Osteoblast (primary cell): ENCODE results near the gene TP53BP1. TPM values are rescaled to one million over a fixed set of nuclear protein-coding genes. Genes with fewer than 3 reads are reported as not detected.

Experiments
- DNase-seq: peaks from one replicate; pipeline ENCODE4 v3.0.0; 2011; ENCODE audit warnings: low spot score, mixed read lengths; ENCODE audit not compliant: insufficient read length; ENCODE audit errors: missing footprints
- H2AFZ ChIP-seq: 2 replicates; pipeline ENCODE4 v1.6.0; 2011; ENCODE audit warnings: mild to moderate bottlenecking, low read length
- H3K27ac ChIP-seq: 2 replicates; pipeline ENCODE4 v1.5.1; 2011; ENCODE audit warnings: mild to moderate bottlenecking, low read depth, low read length, moderate library complexity
- H3K27me3 ChIP-seq: 2 replicates; pipeline ENCODE4 v1.6.0; 2012; ENCODE audit warnings: mild to moderate bottlenecking, control low read depth, inconsistent platforms, low read length, moderate library complexity; ENCODE audit not compliant: insufficient read depth
- H3K36me3 ChIP-seq: 2 replicates; pipeline ENCODE4 v1.5.1; 2011; ENCODE audit warnings: mild to moderate bottlenecking, low read length, control low read depth, moderate library complexity; ENCODE audit not compliant: insufficient read depth
- H3K4me1 ChIP-seq: 2 replicates; pipeline ENCODE4 v1.5.1; 2011; ENCODE audit warnings: mild to moderate bottlenecking, low read length, control low read depth, moderate library complexity; ENCODE audit not compliant: insufficient read depth
- H3K4me2 ChIP-seq: 2 replicates; pipeline ENCODE4 v1.6.0; 2011; ENCODE audit warnings: mild to moderate bottlenecking, low read length; ENCODE audit not compliant: insufficient read depth
- H3K4me3 ChIP-seq: fragments of 200-600 bp; sonication (generic); 3 replicates; pipeline ENCODE4 v1.5.1; 2012; ENCODE audit warnings: mild to moderate bottlenecking, low read length, inconsistent platforms; ENCODE audit not compliant: insufficient read depth
- H3K79me2 ChIP-seq: 2 replicates; pipeline ENCODE4 v1.6.0; 2012; ENCODE audit warnings: mild to moderate bottlenecking, low read length, control low read depth, inconsistent platforms; ENCODE audit not compliant: insufficient read depth
- H3K9me3 ChIP-seq: 2 replicates; pipeline ENCODE4 v1.5.1; 2011; ENCODE audit warnings: low read depth, low read length, control low read depth
- H4K20me1 ChIP-seq: 2 replicates; pipeline ENCODE4 v1.6.0; 2012; ENCODE audit warnings: mild to moderate bottlenecking, low read length, control low read depth; ENCODE audit not compliant: insufficient read depth
- CTCF ChIP-seq: IDR thresholded peaks from 2 replicates; pipeline ENCODE4 v1.5.1; 2011; ENCODE audit warnings: mild to moderate bottlenecking, low read depth, low read length, moderate library complexity; ENCODE audit errors: extremely low read depth
- total RNA-seq: library from RNA; depleted of rRNA; stranded (reverse); fragments of >200 nt; gene quantifications from 2 replicates; pipeline ENCODE4 v1.2.3, GENCODE V29; 2012

TP53BP1 gene
- total RNA-seq, 1 donor: 88.7 TPM

- no peak overlapping the region for H2AFZ ChIP-seq
- no peaks in the 10 kb centered on the region for H4K20me1 ChIP-seq
- no peak overlapping the region for H3K27ac ChIP-seq
- no peak for DNase-seq
- H3K9me3 ChIP-seq: no peaks in the 10 kb centered on the region
- H3K4me1 ChIP-seq: no peaks in the 10 kb centered on the region
- H3K4me2 ChIP-seq: no peak overlapping the region
- H3K27me3 ChIP-seq: no peaks in the 10 kb centered on the region
- no peaks in the 10 kb centered on the region for H3K79me2 ChIP-seq
- H3K4me3 ChIP-seq: no peak overlapping the region
- TF ChIP-seq CTCF: no peak
- H3K36me3 ChIP-seq: peaks cover 83% of the 10 kb centered on the region
These were observed 86.1 kb downstream of the TP53BP1 start for GRCh38 chr15:43406808-43407207.

- no peaks in the 10 kb centered on the region for H3K4me1 ChIP-seq
- H3K4me2 ChIP-seq: no peak overlapping the region
- no peak for TF ChIP-seq CTCF
- DNase-seq: no peak
- H3K79me2 ChIP-seq: no peaks in the 10 kb centered on the region
- H3K36me3 ChIP-seq: peaks cover 83% of the 10 kb centered on the region
- no peaks in the 10 kb centered on the region for H4K20me1 ChIP-seq
- no peak overlapping the region for H3K27ac ChIP-seq
- H3K27me3 ChIP-seq: no peaks in the 10 kb centered on the region
- no peak overlapping the region for H3K4me3 ChIP-seq
- no peaks in the 10 kb centered on the region for H3K9me3 ChIP-seq
- H2AFZ ChIP-seq: no peak overlapping the region
These were observed 86.8 kb downstream of the TP53BP1 start for GRCh38 chr15:43406189-43406588.

- no peaks in the 10 kb centered on the region for H3K27me3 ChIP-seq
- no peak for TF ChIP-seq CTCF
- peaks cover 83% of the 10 kb centered on the region for H3K36me3 ChIP-seq
- H3K4me1 ChIP-seq: no peaks in the 10 kb centered on the region
- H3K4me3 ChIP-seq: no peak overlapping the region
- H3K79me2 ChIP-seq: no peaks in the 10 kb centered on the region
- no peak overlapping the region for H3K27ac ChIP-seq
- DNase-seq: no peak
- no peaks in the 10 kb centered on the region for H4K20me1 ChIP-seq
- no peak overlapping the region for H2AFZ ChIP-seq
- H3K4me2 ChIP-seq: no peak overlapping the region
- no peaks in the 10 kb centered on the region for H3K9me3 ChIP-seq
These were observed 88.8 kb downstream of the TP53BP1 start for GRCh38 chr15:43404130-43404529.

- no peaks in the 10 kb centered on the region for H3K9me3 ChIP-seq
- TF ChIP-seq CTCF: no peak
- H3K4me1 ChIP-seq: no peaks in the 10 kb centered on the region
- H3K4me2 ChIP-seq: no peak overlapping the region
- no peaks in the 10 kb centered on the region for H4K20me1 ChIP-seq
- no peaks in the 10 kb centered on the region for H3K79me2 ChIP-seq
- peaks cover 81% of the 10 kb centered on the region for H3K36me3 ChIP-seq
- no peak overlapping the region for H3K27ac ChIP-seq
- H3K27me3 ChIP-seq: no peaks in the 10 kb centered on the region
- H2AFZ ChIP-seq: no peak overlapping the region
- no peak for DNase-seq
- H3K4me3 ChIP-seq: no peak overlapping the region
These were observed 89.3 kb downstream of the TP53BP1 start for GRCh38 chr15:43403616-43404015.
